Measurements from ENCODE around the gene ACY1. TPM values are rescaled to one million over a fixed set of nuclear protein-coding genes. Genes with fewer than 3 reads are reported as not detected.

Gene ACY1
- total and polyA plus RNA-seq, 4 experiments from 2014 or later: 7.7 to 14.9 (median 9.9) TPM

DNA sequence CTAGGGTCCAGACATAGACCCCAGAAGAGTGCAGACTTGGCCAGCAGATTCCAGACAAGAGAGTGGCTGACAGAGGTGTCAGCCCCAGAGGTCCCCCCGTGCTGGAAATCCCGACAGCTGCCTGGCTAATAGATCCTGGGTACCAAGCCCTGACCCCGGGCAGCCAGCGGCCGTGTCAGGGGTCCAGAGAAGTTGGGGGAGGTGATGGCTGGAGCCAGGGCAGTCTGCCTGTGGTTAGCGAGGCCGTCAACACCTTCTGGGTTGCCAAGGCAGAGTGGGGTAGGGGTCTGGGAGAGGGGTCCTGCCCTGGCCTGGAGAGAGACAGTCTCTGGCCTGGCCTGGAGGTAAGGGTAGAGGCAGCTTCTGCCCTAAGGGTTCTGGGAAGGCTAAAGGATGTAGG is 37.5 kb downstream of the ACY1 start:
- POLR2A ChIA-PET (ENCODE audit: partially characterized antibody): no interaction called here

DNA sequence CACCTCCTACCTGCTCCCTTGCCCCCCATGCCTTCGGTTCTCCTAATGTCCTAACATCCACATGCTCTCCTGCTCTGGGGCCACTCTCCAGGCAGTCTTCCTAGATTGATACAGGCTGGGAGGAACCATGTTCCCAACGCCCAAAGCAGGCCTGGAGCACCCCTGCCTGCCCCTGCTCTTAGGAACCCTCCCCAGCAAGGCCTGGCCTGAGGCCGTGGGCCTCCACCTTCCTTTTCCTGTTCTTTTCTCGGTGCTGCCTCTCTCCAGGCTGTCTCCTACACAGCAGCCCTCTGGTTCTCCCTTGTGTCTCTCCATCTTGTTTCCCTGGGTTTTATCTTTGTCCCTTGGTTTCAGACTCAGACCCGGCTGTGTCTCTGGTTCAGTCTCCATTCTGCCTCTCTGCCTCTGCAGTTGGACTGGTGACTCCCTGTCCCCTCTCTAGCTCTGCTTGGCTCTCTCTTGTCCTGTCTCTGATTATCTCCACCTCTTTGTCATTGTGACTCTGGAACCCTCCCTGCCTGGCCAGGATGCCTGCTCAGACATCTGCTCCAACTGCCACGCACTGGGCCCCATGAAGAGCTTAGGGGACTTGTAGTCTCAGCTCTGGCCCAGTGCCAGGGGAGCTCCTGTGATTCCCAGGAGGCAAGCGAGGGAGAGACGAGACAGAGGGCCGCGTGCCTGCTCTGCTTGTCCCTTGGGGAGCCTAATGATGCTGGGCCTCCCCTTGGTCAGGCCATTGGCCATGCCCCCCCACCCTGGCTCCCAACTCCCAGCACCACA is 38.3 kb downstream of the ACY1 start:
- Histone ChIP-seq H3K27me3 (ENCODE audit: insufficient read depth, low read length) (no peaks in the 10 kb centered on the region), H3K4me1 (ENCODE audit: insufficient read depth, low read length) (peaks cover 5% of the 10 kb centered on the region), H3K9me3 (ENCODE audit: control insufficient read depth in 1 of 2, low read length in 2 of 2) (no peaks in the 10 kb centered on the region), H3K4me3 (ENCODE audit: low read length in 2 of 2) (no peak overlapping the region), H3K36me3 (ENCODE audit: insufficient read depth, low read length) (no peaks in the 10 kb centered on the region), H3K27ac (ENCODE audit: low read depth, low read length) (no peak overlapping the region)
- Mint-ChIP-seq H3K4me3 (peak overlapping the region in 1 of 8 donors; percentile 20), H3K36me3 (no peaks in the 10 kb centered on the region), H3K9me3 (peaks cover 0 to 2% (median 0%) of the 10 kb centered on the region in 8 donors), H3K27me3 (no peaks in the 10 kb centered on the region), H3K27ac (peak overlapping the region in 2 of 7 donors; percentile 49 to 84), H3K4me1 (peaks cover 3 to 21% (median 7%) of the 10 kb centered on the region in 4 donors)
- DNase-seq: no peak
- ChIA-PET POLR2A (ENCODE audit: partially characterized antibody) (no interaction called here), CTCF (ENCODE audit: partially characterized antibody) (interaction anchor here (1.1 kb wide), 1 partner anchor 18 kb away, joined by 3 read pairs; no protein-coding TSS in a partner anchor)
- intact Hi-C loops (cut with micrococcal nuclease): no loop called here

More for the DNA sequence above, 37.5 kb downstream of the ACY1 start:
- H3K4me1 Mint-ChIP-seq: peaks cover 3 to 15% (median 7%) of the 10 kb centered on the region in 4 donors
- peaks cover 0 to 2% (median 0%) of the 10 kb centered on the region in 8 donors for H3K9me3 Mint-ChIP-seq
- Histone ChIP-seq H3K36me3 (ENCODE audit: insufficient read depth, low read length) (no peaks in the 10 kb centered on the region), H3K27me3 (ENCODE audit: insufficient read depth, low read length) (no peaks in the 10 kb centered on the region), H3K9me3 (ENCODE audit: control insufficient read depth in 1 of 2, low read length in 2 of 2) (no peaks in the 10 kb centered on the region), H3K4me1 (ENCODE audit: insufficient read depth, low read length) (peaks cover 5% of the 10 kb centered on the region), H3K4me3 (ENCODE audit: low read length in 2 of 2) (no peak overlapping the region), H3K27ac (ENCODE audit: low read depth, low read length) (no peak overlapping the region)
- peak overlapping the region in 1 of 7 donors; percentile 64 for H3K27ac Mint-ChIP-seq
- H3K36me3 Mint-ChIP-seq: no peaks in the 10 kb centered on the region
- no peak for DNase-seq
- intact Hi-C loops (cut with micrococcal nuclease): no loop called here
- CTCF ChIA-PET (ENCODE audit: partially characterized antibody): no interaction called here
- H3K4me3 Mint-ChIP-seq: no peak overlapping the region
- no peaks in the 10 kb centered on the region for H3K27me3 Mint-ChIP-seq

DNA sequence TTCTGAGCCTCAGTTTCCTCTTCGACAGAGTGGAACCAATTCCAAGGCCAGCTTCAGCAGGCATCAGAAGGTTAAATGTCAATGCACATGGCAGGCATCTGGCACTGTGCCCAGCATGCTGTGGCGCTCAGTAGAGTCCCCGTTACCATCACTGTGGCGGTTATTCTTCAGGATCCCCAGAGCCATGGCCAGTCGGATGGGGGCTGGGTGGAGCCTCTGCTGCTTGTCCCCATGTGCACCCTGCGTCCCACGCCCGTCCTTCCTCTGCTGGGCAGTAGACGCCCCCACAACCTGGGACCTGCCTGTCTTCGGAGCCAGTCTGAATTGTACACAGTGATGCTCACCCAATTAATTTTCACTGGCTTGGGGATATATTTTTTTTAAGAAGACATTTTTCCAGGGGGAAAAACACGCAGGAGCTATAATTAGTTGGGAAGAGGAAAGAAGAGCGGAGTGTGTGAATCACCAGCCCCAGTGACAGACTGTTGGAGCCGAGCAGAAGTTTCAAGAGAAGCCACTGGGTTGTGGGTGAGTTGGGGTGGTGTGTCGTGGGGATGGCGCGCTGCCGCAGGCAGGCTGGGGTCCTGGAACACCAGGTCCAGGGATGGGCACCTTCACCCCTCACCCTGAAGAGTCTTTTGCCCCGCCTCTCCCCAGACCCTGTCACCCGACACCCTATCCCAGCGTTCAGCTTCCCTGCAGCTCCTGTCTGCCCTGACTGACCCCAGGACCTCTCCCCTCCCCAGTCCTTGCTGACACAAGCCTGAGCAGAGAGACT is 39.2 kb downstream of the ACY1 start:
- Mint-ChIP-seq H3K9me3 (peaks cover 0 to 2% (median 0%) of the 10 kb centered on the region in 8 donors), H3K36me3 (no peaks in the 10 kb centered on the region), H3K27me3 (no peaks in the 10 kb centered on the region), H3K4me1 (peaks cover 3 to 21% (median 7%) of the 10 kb centered on the region in 4 donors), H3K4me3 (no peak overlapping the region), H3K27ac (no peak overlapping the region)
- POLR2A ChIA-PET (ENCODE audit: partially characterized antibody): no interaction called here
- Histone ChIP-seq H3K4me3 (ENCODE audit: low read length in 2 of 2) (no peak overlapping the region), H3K27ac (ENCODE audit: low read depth, low read length) (no peak overlapping the region), H3K36me3 (ENCODE audit: insufficient read depth, low read length) (no peaks in the 10 kb centered on the region), H3K4me1 (ENCODE audit: insufficient read depth, low read length) (peaks cover 5% of the 10 kb centered on the region), H3K27me3 (ENCODE audit: insufficient read depth, low read length) (no peaks in the 10 kb centered on the region), H3K9me3 (ENCODE audit: control insufficient read depth in 1 of 2, low read length in 2 of 2) (no peaks in the 10 kb centered on the region)
- CTCF ChIA-PET (ENCODE audit: partially characterized antibody): interaction anchor here (1.1 kb wide), 1 partner anchor 19 kb away, joined by 3 read pairs; no protein-coding TSS in a partner anchor
- DNase-seq: no peak
- intact Hi-C loops (cut with micrococcal nuclease): no loop called here

- DNase-seq: no peak
- POLR2A ChIA-PET (ENCODE audit: partially characterized antibody): no interaction called here
- peak overlapping the region in 1 of 7 donors; percentile 66 for H3K27ac Mint-ChIP-seq
Observed at GRCh38 chr3:52023101-52023770, 39.9 kb downstream of the ACY1 start.

GRCh38 chr3:52023860-52024764 is 40.8 kb downstream of the ACY1 start:
- CTCF ChIA-PET (ENCODE audit: partially characterized antibody): interaction anchor here (0.5 kb wide), 1 partner anchor 146 kb away, joined by 3 read pairs; no protein-coding TSS in a partner anchor
- H3K4me1 Mint-ChIP-seq: peaks cover 3 to 21% (median 7%) of the 10 kb centered on the region in 4 donors
- H3K27ac ChIP-seq (ENCODE audit: low read depth, low read length): no peak overlapping the region

More at GRCh38 chr3:52023101-52023770, 39.9 kb downstream of the ACY1 start:
- Histone ChIP-seq H3K27me3 (ENCODE audit: insufficient read depth, low read length) (no peaks in the 10 kb centered on the region), H3K4me3 (ENCODE audit: low read length in 2 of 2) (no peak overlapping the region), H3K36me3 (ENCODE audit: insufficient read depth, low read length) (no peaks in the 10 kb centered on the region), H3K9me3 (ENCODE audit: control insufficient read depth in 1 of 2, low read length in 2 of 2) (no peaks in the 10 kb centered on the region), H3K4me1 (ENCODE audit: insufficient read depth, low read length) (peaks cover 5% of the 10 kb centered on the region), H3K27ac (ENCODE audit: low read depth, low read length) (no peak overlapping the region)
- no peaks in the 10 kb centered on the region for H3K27me3 Mint-ChIP-seq
- peaks cover 3 to 21% (median 7%) of the 10 kb centered on the region in 4 donors for H3K4me1 Mint-ChIP-seq
- intact Hi-C loops (cut with micrococcal nuclease): no loop called here
- CTCF ChIA-PET (ENCODE audit: partially characterized antibody): interaction anchor here (0.5 kb wide), 1 partner anchor 147 kb away, joined by 3 read pairs; no protein-coding TSS in a partner anchor
- H3K4me3 Mint-ChIP-seq: no peak overlapping the region
- H3K9me3 Mint-ChIP-seq: no peaks in the 10 kb centered on the region
- no peaks in the 10 kb centered on the region for H3K36me3 Mint-ChIP-seq

DNA sequence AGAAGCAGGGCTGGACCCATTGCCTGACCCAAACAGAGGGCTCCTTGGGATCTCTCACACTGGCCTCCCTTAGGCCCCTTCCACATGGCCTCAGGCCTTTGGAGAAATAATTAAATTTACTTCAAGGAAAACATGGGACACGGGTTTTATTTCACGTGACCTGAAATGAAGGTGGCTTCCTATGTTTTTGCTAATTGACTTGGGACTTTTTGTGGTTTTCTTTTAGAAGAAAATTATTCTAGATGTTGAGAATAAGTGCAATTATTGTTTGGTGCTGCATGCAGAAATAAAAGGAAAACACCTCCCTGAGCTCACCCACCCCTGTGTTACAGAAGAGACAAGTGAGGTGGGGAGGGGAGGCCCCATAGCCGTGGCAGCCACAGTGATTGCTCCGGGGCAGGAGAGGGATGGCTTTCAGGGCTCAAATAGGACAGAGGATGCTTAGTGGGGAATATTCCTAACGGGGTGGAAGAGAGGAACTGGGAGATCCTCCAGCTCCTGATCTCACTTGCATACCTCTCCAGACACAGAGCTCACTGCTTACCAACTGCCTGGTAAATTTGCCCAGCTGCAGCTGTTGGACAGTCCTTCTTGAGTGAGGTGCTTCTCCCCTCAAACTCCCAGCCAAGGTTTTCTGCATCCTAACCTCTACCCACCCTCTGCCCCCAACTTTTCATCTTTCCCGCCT is 41.6 kb downstream of the ACY1 start:
- no peaks in the 10 kb centered on the region for H3K9me3 ChIP-seq (ENCODE audit: control insufficient read depth in 1 of 2, low read length in 2 of 2)
- ChIA-PET POLR2A (ENCODE audit: partially characterized antibody) (no interaction called here), CTCF (ENCODE audit: partially characterized antibody) (no interaction called here)
- Mint-ChIP-seq H3K4me1 (peaks cover 3 to 21% (median 7%) of the 10 kb centered on the region in 4 donors), H3K36me3 (no peaks in the 10 kb centered on the region), H3K4me3 (no peak overlapping the region), H3K27me3 (no peaks in the 10 kb centered on the region), H3K9me3 (no peaks in the 10 kb centered on the region), H3K27ac (peak overlapping the region in 3 of 7 donors; percentile 35 to 73 (median 56))
- no peak overlapping the region for H3K4me3 ChIP-seq (ENCODE audit: low read length in 2 of 2)
- H3K27ac ChIP-seq (ENCODE audit: low read depth, low read length): no peak overlapping the region
- H3K4me1 ChIP-seq (ENCODE audit: insufficient read depth, low read length): peaks cover 5% of the 10 kb centered on the region
- intact Hi-C loops (cut with micrococcal nuclease): no loop called here
- no peaks in the 10 kb centered on the region for H3K36me3 ChIP-seq (ENCODE audit: insufficient read depth, low read length)
- no peak for DNase-seq
- H3K27me3 ChIP-seq (ENCODE audit: insufficient read depth, low read length): no peaks in the 10 kb centered on the region

More at GRCh38 chr3:52023860-52024764, 40.8 kb downstream of the ACY1 start:
- Mint-ChIP-seq H3K9me3 (no peaks in the 10 kb centered on the region), H3K27ac (peak overlapping the region in 2 of 7 donors; percentile 13 to 56), H3K4me3 (no peak overlapping the region), H3K27me3 (no peaks in the 10 kb centered on the region), H3K36me3 (no peaks in the 10 kb centered on the region)
- no peaks in the 10 kb centered on the region for H3K27me3 ChIP-seq (ENCODE audit: insufficient read depth, low read length)
- H3K4me1 ChIP-seq (ENCODE audit: insufficient read depth, low read length): peaks cover 5% of the 10 kb centered on the region
- intact Hi-C loops (cut with micrococcal nuclease): no loop called here
- no peaks in the 10 kb centered on the region for H3K9me3 ChIP-seq (ENCODE audit: control insufficient read depth in 1 of 2, low read length in 2 of 2)
- POLR2A ChIA-PET (ENCODE audit: partially characterized antibody): no interaction called here
- H3K4me3 ChIP-seq (ENCODE audit: low read length in 2 of 2): no peak overlapping the region
- no peak for DNase-seq
- no peaks in the 10 kb centered on the region for H3K36me3 ChIP-seq (ENCODE audit: insufficient read depth, low read length)

Measured in CD4-positive, alpha-beta memory T cell (primary cell).